ENCODE measurements around the gene PCDHB13.
A peak's percentile ranks its signal among the peaks of the same experiment; 100 is the strongest.
"Not testable (repeated sequence)": the region's sequence is repeated elsewhere in the genome, so short reads cannot be mapped to it uniquely, and the experiment has no call there.

PCDHB13 gene

GRCh38 chr5:141213656-141214339, at the start of gene PCDHB13:
Gene PCDHB13 (plus strand): TSS chr5:141213919. CDS start chr5:141214124, 205 bp downstream.
- peak; percentile 47 for DNase-seq

DNA sequence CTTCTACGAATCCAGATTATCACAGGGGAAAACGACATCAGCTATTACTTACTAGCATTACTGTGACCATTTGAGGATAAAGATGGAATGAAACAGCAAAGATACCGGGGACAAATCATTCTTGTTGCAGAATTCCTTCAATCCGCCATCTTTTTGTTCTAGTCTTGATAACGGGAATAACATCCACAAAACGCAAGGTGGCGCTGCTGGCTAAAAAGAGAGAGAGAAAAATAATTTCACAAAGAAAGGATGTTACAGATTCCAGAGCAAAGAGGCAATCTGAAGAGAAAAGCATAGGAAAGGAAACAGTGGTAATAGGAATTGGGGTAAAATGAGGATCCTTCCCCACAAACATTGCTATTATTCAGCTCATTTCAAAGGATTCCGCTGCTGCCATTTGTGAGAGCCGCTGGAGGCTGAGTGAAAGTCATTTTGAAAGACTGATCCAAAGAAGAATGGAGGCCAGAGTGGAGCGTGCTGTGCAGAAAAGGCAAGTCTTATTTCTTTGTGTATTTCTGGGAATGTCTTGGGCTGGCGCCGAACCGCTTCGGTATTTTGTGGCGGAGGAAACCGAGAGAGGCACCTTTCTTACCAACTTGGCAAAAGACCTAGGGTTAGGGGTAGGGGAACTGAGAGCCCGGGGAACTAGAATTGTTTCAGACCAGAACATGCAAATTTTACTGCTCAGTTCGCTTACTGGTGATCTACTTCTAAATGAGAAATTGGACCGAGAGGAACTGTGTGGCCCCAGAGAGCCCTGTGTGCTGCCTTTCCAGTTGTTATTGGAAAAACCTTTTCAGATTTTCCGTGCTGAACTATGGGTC, 41.1 kb upstream of the PCDHB13 start, which contains the start of gene PCDHB7:
Gene PCDHB7 (plus strand): TSS at position 264 of the 824 bp plus-strand sequence. CDS start 192 bp downstream, at position 456.
- no peak for DNase-seq

- DNase-seq, result not testable (repeated sequence)
Measured at GRCh38 chr5:141174291-141175104, 39.2 kb upstream of the PCDHB13 start.

DNA sequence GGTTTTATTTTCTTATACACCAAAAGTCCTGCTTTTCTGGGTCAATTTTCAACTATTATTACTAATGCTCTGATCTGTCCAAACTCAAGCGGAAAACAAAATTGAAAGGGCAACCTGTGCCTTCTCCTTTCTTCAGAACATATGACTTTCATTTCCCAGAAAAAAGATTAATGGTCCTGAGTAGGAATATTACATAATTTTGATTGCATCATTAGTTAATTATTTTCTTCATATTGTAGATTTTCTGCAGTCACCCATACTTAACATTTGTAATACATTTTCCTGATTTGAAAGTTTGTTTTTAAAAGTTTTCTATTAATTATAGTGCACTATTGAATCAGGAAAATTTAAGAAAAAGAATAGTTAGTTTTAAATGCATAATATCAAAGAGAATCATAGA, 37.8 kb upstream of the PCDHB13 start:
- no peak for DNase-seq

GRCh38 chr5:141177577-141178191, 36.0 kb upstream of the PCDHB13 start, which contains the start of gene PCDHB8:
Gene PCDHB8 (plus strand): TSS chr5:141177790. CDS start chr5:141178035, 245 bp downstream.
- DNase-seq, result peak; percentile 56

DNA sequence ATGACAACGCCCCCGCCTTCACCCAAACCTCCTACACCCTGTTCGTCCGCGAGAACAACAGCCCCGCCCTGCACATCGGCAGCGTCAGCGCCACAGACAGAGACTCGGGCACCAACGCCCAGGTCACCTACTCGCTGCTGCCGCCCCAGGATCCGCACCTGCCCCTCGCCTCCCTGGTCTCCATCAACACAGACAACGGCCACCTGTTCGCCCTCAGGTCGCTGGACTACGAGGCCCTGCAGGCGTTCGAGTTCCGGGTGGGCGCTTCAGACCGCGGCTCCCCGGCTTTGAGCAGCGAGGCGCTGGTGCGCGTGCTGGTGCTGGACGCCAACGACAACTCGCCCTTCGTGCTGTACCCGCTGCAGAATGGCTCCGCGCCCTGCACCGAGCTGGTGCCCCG, 34.3 kb upstream of the PCDHB13 start:
- DNase-seq, result not testable (repeated sequence)

GRCh38 chr5:141179876-141180275, 33.8 kb upstream of the PCDHB13 start:
- DNase-seq, result not testable (repeated sequence)

GRCh38 chr5:141180313-141180712, 33.4 kb upstream of the PCDHB13 start:
- DNase-seq, result no peak

- DNase-seq, result no peak
Measured at GRCh38 chr5:141182248-141182647, 31.5 kb upstream of the PCDHB13 start, which contains the start of gene PCDHB16. Gene PCDHB16 (plus strand): TSS chr5:141182387. CDS start chr5:141182560, 173 bp downstream.

GRCh38 chr5:141184117-141184855, 29.4 kb upstream of the PCDHB13 start:
- DNase-seq, result not testable (repeated sequence)

DNA sequence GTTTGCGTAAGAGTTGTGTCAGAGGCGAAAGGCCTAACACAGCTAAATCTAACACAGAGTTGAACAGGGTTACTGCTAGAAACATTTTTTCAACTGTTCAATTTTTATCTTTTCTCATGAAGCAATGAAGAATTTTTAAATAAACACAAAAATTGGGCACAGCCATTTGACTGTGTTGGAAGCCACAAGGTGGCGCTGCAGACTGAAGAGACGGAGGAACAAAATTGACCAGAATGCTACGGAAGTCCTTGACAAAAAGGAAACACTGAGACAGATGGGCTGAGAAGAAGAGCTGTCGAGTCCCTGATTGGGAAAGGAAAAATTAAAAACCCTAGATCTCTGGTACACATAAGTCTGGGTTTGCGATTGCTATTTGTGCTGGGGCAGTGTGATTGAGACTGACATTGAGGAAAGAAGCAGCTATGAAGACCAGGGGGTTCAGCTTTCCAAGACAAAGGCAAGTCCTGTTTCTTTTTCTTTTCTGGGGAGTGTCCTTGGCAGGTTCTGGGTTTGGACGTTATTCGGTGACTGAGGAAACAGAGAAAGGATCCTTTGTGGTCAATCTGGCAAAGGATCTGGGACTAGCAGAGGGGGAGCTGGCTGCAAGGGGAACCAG, 26.7 kb upstream of the PCDHB13 start, which contains the start of gene PCDHB9:
Gene PCDHB9 (plus strand): TSS at position 265 of the 616 bp plus-strand sequence. CDS start 158 bp downstream, at position 423.
- DNase-seq, result no peak

DNA sequence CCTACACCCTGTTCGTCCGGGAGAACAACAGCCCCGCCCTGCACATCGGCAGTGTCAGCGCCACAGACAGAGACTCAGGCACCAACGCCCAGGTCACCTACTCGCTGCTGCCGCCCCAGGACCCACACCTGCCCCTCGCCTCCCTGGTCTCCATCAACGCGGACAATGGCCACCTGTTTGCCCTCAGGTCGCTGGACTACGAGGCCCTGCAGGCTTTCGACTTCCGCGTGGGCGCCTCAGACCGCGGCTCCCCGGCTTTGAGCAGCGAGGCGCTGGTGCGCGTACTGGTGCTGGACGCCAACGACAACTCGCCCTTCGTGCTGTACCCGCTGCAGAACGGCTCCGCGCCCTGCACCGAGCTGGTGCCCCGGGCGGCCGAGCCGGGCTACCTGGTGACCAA, 25.0 kb upstream of the PCDHB13 start:
- DNase-seq, result not testable (repeated sequence)

DNA sequence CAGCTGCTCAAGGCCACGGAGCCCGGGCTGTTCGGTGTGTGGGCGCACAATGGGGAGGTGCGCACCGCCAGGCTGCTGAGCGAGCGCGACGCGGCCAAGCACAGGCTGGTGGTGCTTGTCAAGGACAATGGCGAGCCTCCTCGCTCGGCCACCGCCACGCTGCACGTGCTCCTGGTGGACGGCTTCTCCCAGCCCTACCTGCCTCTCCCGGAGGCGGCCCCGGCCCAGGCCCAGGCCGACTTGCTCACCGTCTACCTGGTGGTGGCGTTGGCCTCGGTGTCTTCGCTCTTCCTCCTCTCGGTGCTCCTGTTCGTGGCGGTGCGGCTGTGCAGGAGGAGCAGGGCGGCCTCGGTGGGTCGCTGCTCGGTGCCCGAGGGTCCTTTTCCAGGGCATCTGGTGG, 24.6 kb upstream of the PCDHB13 start:
- DNase-seq, result not testable (repeated sequence)

GRCh38 chr5:141192110-141192725, 21.5 kb upstream of the PCDHB13 start, which contains the start of gene PCDHB10:
Gene PCDHB10 (plus strand): TSS chr5:141192353. CDS start chr5:141192553, 200 bp downstream.
- DNase-seq, result no peak

GRCh38 chr5:141194332-141194731, 19.4 kb upstream of the PCDHB13 start:
- DNase-seq, result not testable (repeated sequence)

- no peak for DNase-seq
Measured at GRCh38 chr5:141196363-141196762, 17.4 kb upstream of the PCDHB13 start.

DNA sequence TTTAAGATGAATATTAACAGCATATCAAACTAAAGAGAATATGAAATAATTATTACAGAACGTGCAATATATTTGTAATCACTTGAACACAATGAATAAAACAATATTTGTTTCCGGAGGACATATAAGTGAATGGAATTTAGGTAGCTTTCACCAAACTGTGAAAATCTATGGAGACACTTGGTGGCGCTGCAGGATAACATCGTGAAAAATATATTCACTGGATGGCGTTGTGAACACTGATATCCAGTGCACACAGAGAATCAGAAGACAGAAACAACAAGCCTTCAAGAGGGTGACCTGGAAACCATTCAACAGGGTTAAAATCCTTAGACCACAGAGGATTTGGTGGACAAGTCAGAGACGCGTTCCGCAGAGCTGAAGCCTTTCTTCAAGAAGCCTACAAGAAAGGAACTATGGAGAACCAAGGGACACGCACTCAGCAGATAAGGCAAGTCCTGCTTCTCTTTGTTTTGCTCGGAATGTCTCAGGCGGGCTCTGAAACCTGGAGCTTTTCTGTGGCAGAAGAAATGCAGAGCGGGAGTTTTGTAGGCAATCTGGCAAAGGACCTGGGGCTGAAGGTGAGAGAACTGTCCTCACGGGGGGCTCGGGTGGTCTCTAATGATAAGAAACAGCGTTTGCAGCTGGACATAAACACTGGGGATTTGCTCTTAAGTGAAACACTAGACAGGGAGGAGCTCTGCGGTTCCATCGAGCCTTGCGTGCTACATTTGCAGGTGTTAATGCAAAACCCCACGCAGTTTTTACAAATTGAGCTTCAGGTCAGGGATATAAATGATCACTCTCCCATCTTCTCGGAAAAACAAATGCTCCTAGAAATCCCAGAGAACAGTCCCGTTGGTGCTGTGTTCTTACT, 14.1 kb upstream of the PCDHB13 start, which contains the start of gene PCDHB11:
Gene PCDHB11 (plus strand): TSS at position 269 of the 877 bp plus-strand sequence. CDS start 148 bp downstream, at position 417.
- DNase-seq, result no peak

DNA sequence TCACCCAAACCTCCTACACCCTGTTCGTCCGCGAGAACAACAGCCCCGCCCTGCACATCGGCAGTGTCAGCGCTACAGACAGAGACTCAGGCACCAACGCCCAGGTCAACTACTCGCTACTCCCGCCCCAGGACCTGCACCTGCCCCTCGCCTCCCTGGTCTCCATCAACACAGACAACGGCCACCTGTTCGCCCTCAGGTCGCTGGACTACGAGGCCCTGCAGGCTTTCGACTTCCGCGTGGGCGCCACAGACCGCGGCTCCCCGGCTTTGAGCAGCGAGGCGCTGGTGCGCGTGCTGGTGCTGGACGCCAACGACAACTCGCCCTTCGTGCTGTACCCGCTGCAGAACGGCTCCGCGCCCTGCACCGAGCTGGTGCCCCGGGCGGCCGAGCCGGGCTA, 12.6 kb upstream of the PCDHB13 start:
- not testable (repeated sequence) for DNase-seq

DNA sequence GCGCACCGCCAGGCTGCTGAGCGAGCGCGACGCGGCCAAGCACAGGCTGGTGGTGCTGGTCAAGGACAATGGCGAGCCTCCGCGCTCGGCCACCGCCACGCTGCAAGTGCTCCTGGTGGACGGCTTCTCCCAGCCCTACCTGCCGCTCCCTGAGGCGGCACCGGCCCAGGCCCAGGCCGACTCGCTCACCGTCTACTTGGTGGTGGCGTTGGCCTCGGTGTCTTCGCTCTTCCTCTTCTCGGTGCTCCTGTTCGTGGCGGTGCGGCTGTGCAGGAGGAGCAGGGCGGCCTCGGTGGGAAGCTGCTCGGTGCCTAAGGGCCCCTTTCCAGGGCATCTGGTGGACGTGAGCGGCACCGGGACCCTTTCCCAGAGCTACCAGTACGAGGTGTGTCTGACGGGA, 12.1 kb upstream of the PCDHB13 start:
- not testable (repeated sequence) for DNase-seq
